Loucy (cell line): ENCODE results near the gene GNB1.

Experiments used
- H2AFZ ChIP-seq: fragments of 200-600 bp; sonication (generic); 2 replicates; pipeline ENCODE4 v1.6.0; 2016; ENCODE audit warnings: antibody characterized with exemption, mild to moderate bottlenecking, low read length, moderate library complexity
- H3F3A ChIP-seq: fragments of 200-600 bp; 2 replicates; pipeline ENCODE4 v1.6.0; 2016; ENCODE audit warnings: antibody characterized with exemption, low read depth, mild to moderate bottlenecking
- H3K27me3 ChIP-seq: fragments of 200-600 bp; sonication (generic); 2 replicates; pipeline ENCODE4 v1.6.1; 2014; ENCODE audit warnings: low read length, mild to moderate bottlenecking; ENCODE audit not compliant: insufficient read depth, poor library complexity, severe bottlenecking
- H3K36me3 ChIP-seq: fragments of 200-600 bp; sonication (generic); 2 replicates; pipeline ENCODE4 v1.6.1; 2016; ENCODE audit warnings: low read length; ENCODE audit not compliant: insufficient read depth
- H3K4me1 ChIP-seq: fragments of 200-600 bp; sonication (generic); 2 replicates; pipeline ENCODE4 v1.5.1; 2014; ENCODE audit warnings: low read length, mild to moderate bottlenecking; ENCODE audit not compliant: insufficient read depth, poor library complexity, severe bottlenecking
- H3K4me2 ChIP-seq: fragments of 200-600 bp; sonication (generic); 2 replicates; pipeline ENCODE4 v1.6.0; 2014; ENCODE audit warnings: antibody characterized with exemption, low read length, low read depth, mild to moderate bottlenecking; ENCODE audit not compliant: poor library complexity, severe bottlenecking
- H3K4me3 ChIP-seq: fragments of 200-600 bp; sonication (generic); 2 replicates; pipeline ENCODE4 v1.5.1; 2014; ENCODE audit warnings: low read length, mild to moderate bottlenecking, mixed read lengths; ENCODE audit not compliant: poor library complexity, severe bottlenecking
- H3K79me2 ChIP-seq: fragments of 200-600 bp; sonication (generic); 2 replicates; pipeline ENCODE4 v1.6.1; 2014; ENCODE audit warnings: low read length; ENCODE audit not compliant: insufficient read depth
- H3K9ac ChIP-seq: fragments of 200-600 bp; sonication (generic); 2 replicates; pipeline ENCODE4 v1.6.0; 2014; ENCODE audit warnings: mild to moderate bottlenecking, low read depth, low read length, moderate library complexity; ENCODE audit not compliant: poor library complexity, severe bottlenecking
- H3K9me2 ChIP-seq: fragments of 200-600 bp; sonication (generic); replicated peaks from 2 replicates; pipeline ENCODE4 v1.6.1; 2016; ENCODE audit warnings: low read depth, low read length, mixed read lengths
- H3K9me3 ChIP-seq: fragments of 200-600 bp; sonication (generic); 2 replicates; pipeline ENCODE4 v1.6.1; 2014; ENCODE audit warnings: mild to moderate bottlenecking, antibody characterized with exemption, low read length, low read depth; ENCODE audit not compliant: insufficient read depth
- H4K20me1 ChIP-seq: fragments of 200-600 bp; sonication (generic); 2 replicates; pipeline ENCODE4 v1.6.0; 2014; ENCODE audit warnings: antibody characterized with exemption, low read length, mild to moderate bottlenecking; ENCODE audit not compliant: insufficient read depth, poor library complexity, severe bottlenecking
- EZH2phosphoT487 ChIP-seq: fragments of 200-600 bp; IDR thresholded peaks from 2 replicates; pipeline ENCODE4 v1.6.1; 2018; ENCODE audit warnings: antibody characterized with exemption, mild to moderate bottlenecking, moderate library complexity, borderline replicate concordance
- TF ChIP-seq, protein P1 (sequence below): fragments of 200-600 bp; sonication (generic); conservative IDR thresholded peaks from 2 replicates; pipeline ENCODE4 v1.5.1; 2014; ENCODE audit warnings: mild to moderate bottlenecking, antibody characterized with exemption, low read length

The GNB1 gene

DNA sequence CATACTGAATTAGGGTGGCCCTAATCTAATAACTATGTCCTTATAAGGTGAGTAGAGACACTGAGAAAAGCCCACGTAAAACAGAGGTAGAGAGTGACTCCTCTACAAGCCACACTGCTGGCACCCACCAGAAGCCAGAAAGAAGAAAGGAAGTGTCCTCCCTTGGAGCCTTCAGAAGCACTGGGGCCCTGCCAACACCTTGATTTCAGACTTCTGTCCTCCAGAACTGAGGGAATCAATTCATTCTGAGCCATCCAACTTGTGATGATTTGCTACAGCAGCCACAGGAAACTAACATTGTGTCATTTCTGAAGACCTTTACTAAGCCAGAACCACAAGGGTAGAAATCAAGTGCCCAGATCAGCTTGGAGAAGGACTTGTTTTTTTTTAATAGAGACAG is 15.0 kb downstream of the GNB1 start:
- Histone ChIP-seq H3K27me3 (no peaks in the 10 kb centered on the region), H4K20me1 (peaks cover 96% of the 10 kb centered on the region), H2AFZ (no peak overlapping the region), H3K4me2 (no peak overlapping the region), H3K4me1 (no peaks in the 10 kb centered on the region), H3K9me3 (no peaks in the 10 kb centered on the region), H3F3A (no peaks in the 10 kb centered on the region), H3K4me3 (no peak overlapping the region), H3K9ac (no peak overlapping the region), H3K36me3 (peaks cover 62% of the 10 kb centered on the region; the same call in 1 of the 2 replicates), H3K9me2 (no peaks in the 10 kb centered on the region), H3K79me2 (peaks cover 100% of the 10 kb centered on the region)
- TF ChIP-seq EZH2phosphoT487: no peak
- TF ChIP-seq, protein P1, sequence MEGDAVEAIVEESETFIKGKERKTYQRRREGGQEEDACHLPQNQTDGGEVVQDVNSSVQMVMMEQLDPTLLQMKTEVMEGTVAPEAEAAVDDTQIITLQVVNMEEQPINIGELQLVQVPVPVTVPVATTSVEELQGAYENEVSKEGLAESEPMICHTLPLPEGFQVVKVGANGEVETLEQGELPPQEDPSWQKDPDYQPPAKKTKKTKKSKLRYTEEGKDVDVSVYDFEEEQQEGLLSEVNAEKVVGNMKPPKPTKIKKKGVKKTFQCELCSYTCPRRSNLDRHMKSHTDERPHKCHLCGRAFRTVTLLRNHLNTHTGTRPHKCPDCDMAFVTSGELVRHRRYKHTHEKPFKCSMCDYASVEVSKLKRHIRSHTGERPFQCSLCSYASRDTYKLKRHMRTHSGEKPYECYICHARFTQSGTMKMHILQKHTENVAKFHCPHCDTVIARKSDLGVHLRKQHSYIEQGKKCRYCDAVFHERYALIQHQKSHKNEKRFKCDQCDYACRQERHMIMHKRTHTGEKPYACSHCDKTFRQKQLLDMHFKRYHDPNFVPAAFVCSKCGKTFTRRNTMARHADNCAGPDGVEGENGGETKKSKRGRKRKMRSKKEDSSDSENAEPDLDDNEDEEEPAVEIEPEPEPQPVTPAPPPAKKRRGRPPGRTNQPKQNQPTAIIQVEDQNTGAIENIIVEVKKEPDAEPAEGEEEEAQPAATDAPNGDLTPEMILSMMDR: no peak

DNA sequence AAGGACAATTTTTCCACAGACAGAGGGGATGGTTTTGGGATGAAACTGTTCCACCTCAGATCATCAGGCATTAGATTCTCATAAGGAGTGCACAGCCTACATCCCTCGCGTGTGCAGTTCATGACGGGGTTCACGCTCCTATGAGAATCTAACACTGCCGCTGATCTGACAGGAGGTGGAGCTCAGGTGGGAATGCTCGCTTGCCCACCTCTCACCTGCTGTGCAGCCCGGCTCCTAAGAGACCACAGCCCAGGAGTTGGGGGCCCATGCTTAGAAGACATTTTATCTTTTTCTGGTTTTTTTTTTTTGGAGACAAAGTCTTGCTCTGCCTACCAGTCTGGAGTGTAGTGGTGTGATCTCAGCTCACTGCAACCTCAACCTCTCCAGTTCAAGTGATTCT is 16.0 kb downstream of the GNB1 start:
- Histone ChIP-seq H3K9ac (no peak overlapping the region), H3K4me3 (no peak overlapping the region), H3K36me3 (peaks cover 62% of the 10 kb centered on the region; the same call in 1 of the 2 replicates), H3K9me2 (no peaks in the 10 kb centered on the region), H3K9me3 (no peaks in the 10 kb centered on the region), H2AFZ (no peak overlapping the region), H3F3A (no peaks in the 10 kb centered on the region; the same call in 1 of the 2 replicates), H3K4me2 (no peak overlapping the region), H4K20me1 (peaks cover 98% of the 10 kb centered on the region), H3K27me3 (no peaks in the 10 kb centered on the region), H3K79me2 (peaks cover 100% of the 10 kb centered on the region), H3K4me1 (no peaks in the 10 kb centered on the region)
- TF ChIP-seq, protein P1: no peak
- no peak for TF ChIP-seq EZH2phosphoT487

DNA sequence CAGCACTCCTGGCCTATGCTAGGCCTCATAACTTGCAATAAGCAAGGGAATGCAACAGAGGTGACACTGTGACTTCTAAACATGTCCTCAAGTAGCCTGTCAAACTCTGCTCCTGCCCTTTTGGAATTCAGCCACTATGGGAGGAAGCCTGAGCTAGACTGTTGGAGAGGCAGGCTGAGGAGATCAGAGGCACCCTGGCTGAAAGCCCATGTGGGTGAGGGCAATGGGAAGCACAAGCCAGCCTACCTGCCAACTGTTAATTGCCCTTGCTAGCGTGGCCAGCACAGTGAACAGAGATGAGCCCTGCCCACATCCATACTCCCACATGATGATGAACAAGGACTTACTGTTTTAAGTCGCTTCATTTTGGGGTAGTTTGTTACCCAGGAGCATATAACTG is 17.7 kb downstream of the GNB1 start:
- Histone ChIP-seq H3K36me3 (peaks cover 55% of the 10 kb centered on the region; the same call in 1 of the 2 replicates), H4K20me1 (peaks cover 96% of the 10 kb centered on the region), H2AFZ (no peak overlapping the region), H3K9ac (no peak overlapping the region), H3K79me2 (peaks cover 100% of the 10 kb centered on the region), H3F3A (no peaks in the 10 kb centered on the region; the same call in 1 of the 2 replicates), H3K4me1 (no peaks in the 10 kb centered on the region), H3K4me2 (no peak overlapping the region), H3K27me3 (no peaks in the 10 kb centered on the region), H3K4me3 (no peak overlapping the region), H3K9me2 (no peaks in the 10 kb centered on the region), H3K9me3 (no peaks in the 10 kb centered on the region)
- TF ChIP-seq, protein P1: no peak
- TF ChIP-seq EZH2phosphoT487: no peak
